Measurements from ENCODE around the gene BCL2L1. TPM values are rescaled to one million over a fixed set of nuclear protein-coding genes. Genes with fewer than 3 reads are reported as not detected.
A peak's percentile ranks its signal among the peaks of the same experiment; 100 is the strongest.

Gene BCL2L1
- total RNA-seq, 2 donors from 2014 or later, result 96.2 to 103 TPM

DNA sequence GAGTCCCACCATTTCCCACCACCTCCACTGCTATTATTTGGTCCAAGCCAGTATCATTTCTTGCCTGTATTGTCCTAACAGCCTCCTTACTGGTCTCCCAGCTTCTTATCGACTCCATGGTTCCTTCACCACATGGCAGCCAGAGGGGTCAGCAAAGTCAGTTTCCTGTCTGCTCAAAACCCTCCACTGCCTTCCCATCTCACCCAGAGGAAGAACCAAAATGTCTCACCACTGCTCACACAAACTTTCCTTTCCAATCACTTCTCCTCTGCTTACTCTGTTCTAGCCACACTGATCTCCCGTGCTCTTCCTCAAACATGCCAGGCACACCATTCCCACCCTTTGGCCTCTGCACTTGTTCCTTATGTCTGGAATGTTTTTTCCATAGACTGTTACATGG is 39.7 kb downstream of the BCL2L1 start:
- Histone ChIP-seq H3K27me3 (no peaks in the 10 kb centered on the region), H3K4me1 (peaks cover 61% of the 10 kb centered on the region), H3K9me3 (no peaks in the 10 kb centered on the region), H3K27ac (no peak overlapping the region), H3K36me3 (replicated peaks in 1 of 2; ENCODE audit: insufficient read depth in 1 of 2, low read depth in 2 of 2) (peaks cover 0 to 1% of the 10 kb centered on the region in 2 donors), H3K4me3 (no peak overlapping the region)
- no peak for DNase-seq
- no peak for TF ChIP-seq CTCF (IDR thresholded peaks at IDR 0.05)
- no peak for TF ChIP-seq POLR2A (IDR thresholded peaks at IDR 0.05)
- intact Hi-C loops (cut with DNase I), result no loop called here
- no peak for ATAC-seq
- 87 to 88% methylated on average over 2 of the region's 2 CpGs for WGBS, 2 donors

DNA sequence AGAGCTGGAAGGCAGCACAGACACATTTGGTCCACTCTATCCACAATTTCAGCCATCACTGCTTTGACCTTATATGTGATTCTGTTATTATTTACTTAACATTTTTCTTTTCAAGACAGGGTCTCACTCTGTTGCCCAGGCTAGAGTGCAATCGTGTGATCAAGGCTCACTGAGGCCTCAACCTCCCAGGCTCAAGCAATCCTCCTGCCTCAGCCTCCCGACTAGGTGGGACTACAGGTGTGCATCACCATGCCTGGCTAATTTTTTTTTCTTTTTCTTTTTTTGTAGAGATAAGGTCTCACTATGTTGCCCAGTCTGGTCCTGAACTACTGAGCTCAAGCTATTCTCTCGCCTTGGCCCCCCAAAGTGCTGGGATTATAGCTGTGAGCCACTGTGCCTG is 40.3 kb downstream of the BCL2L1 start:
- DNase-seq (no peak), ATAC-seq (no peak)
- intact Hi-C loops (cut with DNase I), result no loop called here
- TF ChIP-seq CTCF (IDR thresholded peaks at IDR 0.05), result no peak
- TF ChIP-seq POLR2A (IDR thresholded peaks at IDR 0.05), result no peak
- Histone ChIP-seq H3K36me3 (replicated peaks in 1 of 2; ENCODE audit: insufficient read depth in 1 of 2, low read depth in 2 of 2) (no peaks in the 10 kb centered on the region), H3K27ac (no peak overlapping the region), H3K4me1 (peaks cover 63% of the 10 kb centered on the region), H3K27me3 (no peaks in the 10 kb centered on the region), H3K9me3 (no peaks in the 10 kb centered on the region), H3K4me3 (no peak overlapping the region)
- 84 to 96% methylated on average over 3 of the region's 3 CpGs for WGBS, 2 donors

- DNase-seq (no peak), ATAC-seq (no peak)
- Histone ChIP-seq H3K9me3 (no peaks in the 10 kb centered on the region), H3K4me1 (peaks cover 65% of the 10 kb centered on the region), H3K4me3 (no peak overlapping the region), H3K36me3 (replicated peaks in 1 of 2; ENCODE audit: insufficient read depth in 1 of 2, low read depth in 2 of 2) (no peaks in the 10 kb centered on the region), H3K27ac (no peak overlapping the region), H3K27me3 (no peaks in the 10 kb centered on the region)
- WGBS, 2 donors, result 88 to 92% methylated on average over 3 of the region's 3 CpGs
- TF ChIP-seq POLR2A (IDR thresholded peaks at IDR 0.05), result no peak
- intact Hi-C loops (cut with DNase I), result no loop called here
These were observed 40.9 kb downstream of the BCL2L1 start for GRCh38 chr20:31681769-31682168.

DNA sequence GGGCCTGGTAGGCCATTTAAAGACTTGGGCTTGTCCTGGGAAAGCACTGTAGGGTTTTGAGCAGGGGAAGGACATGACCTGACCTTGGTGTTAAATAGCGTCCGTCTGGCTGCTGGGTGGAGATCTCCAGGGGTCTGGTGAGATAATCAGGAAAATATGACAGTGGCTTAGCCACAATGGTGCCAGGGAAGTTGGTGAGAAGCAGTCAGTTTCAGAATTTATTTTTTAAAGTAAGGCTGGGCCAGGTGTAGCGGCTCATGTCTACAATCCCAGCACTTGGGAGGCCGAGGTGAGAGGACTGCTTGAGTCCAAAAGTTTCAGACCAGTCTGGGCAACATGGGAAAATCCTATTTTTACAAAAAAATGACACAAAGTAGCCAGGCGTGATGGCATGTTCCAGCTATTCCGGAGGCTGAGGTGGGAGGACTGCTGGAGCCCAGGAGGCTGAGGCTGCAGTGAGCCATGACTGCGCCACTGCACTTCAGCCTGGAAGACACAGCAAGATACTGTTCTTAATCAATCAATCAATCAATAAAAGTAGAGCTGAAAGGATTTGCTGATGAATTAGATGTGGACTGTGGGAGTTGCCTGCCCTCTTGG is 41.4 kb downstream of the BCL2L1 start:
- intact Hi-C loops (cut with DNase I), result no loop called here
- TF ChIP-seq CTCF (IDR thresholded peaks at IDR 0.05) (no peak), POLR2A (IDR thresholded peaks at IDR 0.05) (no peak)
- no peak overlapping the region for H3K4me3 ChIP-seq
- no peak overlapping the region for H3K27ac ChIP-seq
- no peak for DNase-seq
- ATAC-seq, result no peak
- H3K9me3 ChIP-seq, result no peaks in the 10 kb centered on the region
- peaks cover 67% of the 10 kb centered on the region for H3K4me1 ChIP-seq
- 78 to 86% methylated on average over 7 of the region's 7 CpGs for WGBS, 2 donors
- no peaks in the 10 kb centered on the region for H3K36me3 ChIP-seq (replicated peaks in 1 of 2; ENCODE audit: insufficient read depth in 1 of 2, low read depth in 2 of 2)
- no peaks in the 10 kb centered on the region for H3K27me3 ChIP-seq

GRCh38 chr20:31680286-31681127 is 42.2 kb downstream of the BCL2L1 start:
- no peak overlapping the region for H3K4me3 ChIP-seq
- no peaks in the 10 kb centered on the region for H3K9me3 ChIP-seq
- H3K27me3 ChIP-seq, result no peaks in the 10 kb centered on the region
- ATAC-seq (no peak), DNase-seq (no peak)
- H3K27ac ChIP-seq, result peak overlapping the region in 1 of 4 donors; percentile 9
- peaks cover 68% of the 10 kb centered on the region for H3K4me1 ChIP-seq
- no peaks in the 10 kb centered on the region for H3K36me3 ChIP-seq (replicated peaks in 1 of 2; ENCODE audit: insufficient read depth in 1 of 2, low read depth in 2 of 2)
- TF ChIP-seq CTCF (IDR thresholded peaks at IDR 0.05), result no peak
- no peak for TF ChIP-seq POLR2A (IDR thresholded peaks at IDR 0.05)
- intact Hi-C loops (cut with DNase I), result no loop called here
- 74 to 82% methylated on average over 7 of the region's 7 CpGs for WGBS, 2 donors

All from body of pancreas (tissue), 4 donors.